Activated naive CD4-positive, alpha-beta T cell treated with anti-CD3 and anti-CD28 coated beads, Interleukin-2, amount 50 U/mL, for 72 hours (primary cell): ENCODE data around the gene ANKRD53. TPM values are rescaled to one million over a fixed set of nuclear protein-coding genes. Genes with fewer than 3 reads are reported as not detected.
"Not testable (repeated sequence)": the region's sequence is repeated elsewhere in the genome, so short reads cannot be mapped to it uniquely, and the experiment has no call there.

Experiments used
- ATAC-seq, 2 donors: fragments of 150-1000 bp; cut with Tn5 transposase; 2 replicates each; pipeline ENCODE4 v1.10.0; 2021; ENCODE audit warnings: mild to moderate bottlenecking in 2 of 2, moderate library complexity in 2 of 2
- DNase-seq, 2 donors: peaks; one replicate each; pipeline ENCODE4 v3.0.0; 2021 to 2022; ENCODE audit warnings: low spot score in 2 of 2
- H3K27ac Mint-ChIP-seq, 2 donors: one replicate each; pipeline ENCODE4 v1.8.0; 2022; ENCODE audit warnings: mild to moderate bottlenecking in 2 of 2, mixed read lengths in 2 of 2
- H3K36me3 Mint-ChIP-seq, 2 donors: one replicate each; pipeline ENCODE4 v1.8.0; 2022; ENCODE audit warnings: mixed read lengths in 2 of 2
- H3K9me3 Mint-ChIP-seq, 2 donors: one replicate each; pipeline ENCODE4 v1.8.0; 2022; ENCODE audit warnings: mixed read lengths in 2 of 2
- total RNA-seq, 2 donors: library from RNA; stranded (reverse); gene quantifications; one replicate each; pipeline ENCODE4 v1.2.3, GENCODE V29; 2022

ANKRD53 gene
- total RNA-seq, 2 donors from 2014 or later, result 0.60 TPM; not detected in 1

DNA sequence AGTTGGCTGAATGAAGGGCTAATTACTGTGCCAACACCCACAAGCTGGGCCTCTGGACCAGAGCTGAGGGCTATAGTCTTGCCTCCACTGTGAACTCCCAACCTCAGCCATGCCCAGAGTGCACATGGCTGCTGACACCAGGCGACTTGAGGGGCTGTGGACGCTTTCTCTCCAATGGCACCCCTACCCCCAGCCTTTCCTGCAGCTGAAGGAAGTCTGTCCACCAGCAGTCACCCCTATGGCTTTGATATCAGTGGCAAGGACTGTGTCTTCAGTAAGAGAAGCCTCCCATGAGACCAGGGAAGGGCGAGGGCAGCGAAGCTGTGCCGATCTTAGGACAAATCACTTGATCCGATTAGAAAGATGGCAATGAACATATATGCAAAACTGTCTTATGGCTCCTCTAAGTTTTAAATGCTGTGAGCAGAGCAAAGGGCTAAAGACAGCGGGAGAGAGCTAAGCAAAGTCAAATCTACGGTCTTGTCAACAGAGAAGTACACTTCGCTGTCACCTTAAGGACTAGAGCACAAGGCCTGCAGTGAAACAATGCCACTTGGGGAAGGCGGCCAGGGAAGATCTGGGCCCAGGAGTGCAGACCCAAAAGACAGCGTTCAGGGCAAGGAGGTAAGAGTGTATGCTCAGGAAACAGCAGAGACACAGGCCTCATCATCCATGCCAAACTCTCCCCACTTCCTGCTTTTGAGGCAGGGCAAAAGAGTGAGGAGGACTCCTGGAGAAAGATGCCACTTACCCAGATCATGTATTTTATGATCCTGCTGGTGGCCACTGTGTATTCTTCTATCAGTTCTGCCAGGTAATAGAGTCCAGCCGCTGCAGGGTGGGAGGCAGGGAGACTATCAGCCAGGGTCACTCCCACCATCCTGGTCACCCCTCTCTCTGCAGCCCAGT is 14.8 kb downstream of the ANKRD53 start:
- Mint-ChIP-seq H3K36me3 (peaks cover 6 to 14% of the 10 kb centered on the region in 2 donors), H3K9me3 (no peaks in the 10 kb centered on the region), H3K27ac (peak overlapping the region; percentile 90 to 97)
- ATAC-seq, result no peak
- peak in 1 of 2 donors; percentile 43 for DNase-seq

DNA sequence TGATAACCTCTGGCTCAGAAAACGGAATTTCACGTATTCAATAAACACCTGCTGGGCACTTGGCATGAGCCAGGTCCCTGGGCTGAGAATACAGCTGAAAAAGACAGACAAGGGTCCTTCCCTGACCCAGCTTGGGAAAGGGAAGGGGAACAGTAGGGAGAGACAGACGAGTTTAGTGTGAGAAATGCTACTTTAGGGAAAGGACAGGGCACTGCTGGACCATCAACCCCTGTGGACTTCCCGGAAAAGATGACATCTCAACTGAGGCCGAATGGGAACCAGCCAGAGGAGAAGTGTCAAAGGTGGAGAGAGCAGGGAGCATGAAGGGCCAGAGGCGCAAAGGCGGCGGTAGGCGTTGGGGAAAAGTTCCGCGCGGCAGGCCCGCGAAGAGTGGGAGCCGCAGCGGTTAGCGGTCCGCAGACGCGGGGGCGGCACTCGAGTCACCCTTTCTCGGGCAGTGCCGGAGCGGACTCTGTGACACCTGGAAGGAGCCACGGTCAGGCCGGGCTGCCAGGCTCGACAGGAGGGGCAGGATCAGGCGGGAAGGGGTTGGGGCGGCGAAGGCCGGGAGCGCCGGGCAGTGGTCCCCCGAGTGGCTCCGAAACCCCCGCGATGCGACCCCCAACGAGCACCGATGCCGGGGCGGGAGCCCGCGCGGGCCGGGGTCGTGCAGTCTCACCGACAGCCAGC is 15.7 kb downstream of the ANKRD53 start:
- peaks cover 6 to 7% of the 10 kb centered on the region in 2 donors for H3K36me3 Mint-ChIP-seq
- peak; percentile 36 to 76 for ATAC-seq
- DNase-seq, result peak; percentile 49 to 83
- H3K9me3 Mint-ChIP-seq, result no peaks in the 10 kb centered on the region
- peak overlapping the region; percentile 90 to 97 for H3K27ac Mint-ChIP-seq

DNA sequence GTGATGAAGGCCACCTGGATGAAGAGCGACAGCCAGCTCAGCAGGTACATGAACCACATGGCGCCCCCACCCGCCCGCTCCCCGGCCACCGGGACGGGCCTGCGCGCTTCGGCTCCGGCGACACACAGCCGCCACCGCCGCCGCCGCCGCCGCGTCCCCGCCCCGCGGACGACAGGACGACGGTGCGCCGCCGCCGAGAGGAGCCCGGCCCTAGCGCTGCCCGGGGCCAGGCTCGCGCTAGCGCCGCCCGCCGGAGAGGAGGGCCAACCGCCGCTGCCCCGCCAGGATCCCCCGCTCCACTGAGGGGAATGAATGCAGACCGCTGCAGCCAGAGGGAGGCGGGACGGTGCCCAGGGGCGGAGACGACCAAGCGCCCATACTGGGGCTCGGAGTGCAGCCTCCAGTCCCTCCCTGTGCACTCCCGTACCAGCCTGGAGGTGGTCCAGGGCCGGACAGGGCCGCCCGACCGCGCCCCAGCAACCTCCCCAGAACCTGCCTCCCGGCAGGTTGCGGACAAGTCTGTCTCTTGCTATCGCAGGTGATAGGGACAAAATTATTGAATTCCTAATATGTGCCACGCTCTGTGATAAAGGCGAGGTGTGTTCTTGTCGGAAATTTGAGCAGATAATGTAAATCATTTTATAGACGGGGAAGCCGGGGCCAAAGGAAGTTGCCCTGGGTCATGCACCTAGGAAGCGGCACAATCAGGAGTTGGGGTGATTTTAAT is 16.4 kb downstream of the ANKRD53 start, which contains the start of gene TEX261:
Gene TEX261 (minus strand): TSS at position 175 of the 727 bp plus-strand sequence. CDS start 116 bp downstream, at position 59.
- DNase-seq (peak; percentile 89 to 95), ATAC-seq (peak; percentile 93 to 97)
- Mint-ChIP-seq H3K27ac (peak within 1 kb of the TSS; percentile 90 to 97), H3K36me3 (peaks cover 6 to 7% of the 10 kb centered on the region in 2 donors), H3K9me3 (no peaks in the 10 kb centered on the region)

DNA sequence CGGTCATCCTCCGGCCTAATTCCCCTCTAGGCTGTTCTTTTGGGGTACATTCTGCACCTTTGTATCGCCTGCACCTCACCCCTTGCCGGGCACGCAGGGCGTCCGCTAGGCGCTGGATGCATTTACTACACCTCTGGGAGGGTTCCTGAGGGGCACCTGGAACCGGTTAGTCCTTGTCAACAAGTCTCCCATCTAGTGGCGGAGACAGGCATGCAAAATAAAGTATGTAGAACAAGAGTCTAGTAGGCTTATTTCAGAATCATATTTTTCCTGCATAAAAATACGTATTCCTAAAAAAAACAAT is 16.9 kb downstream of the ANKRD53 start:
- peak in 1 of 2 donors; percentile 53 for DNase-seq
- peak; percentile 33 to 54 for ATAC-seq
- Mint-ChIP-seq H3K36me3 (peaks cover 6 to 7% of the 10 kb centered on the region in 2 donors), H3K27ac (peak overlapping the region in 1 of 2 donors; percentile 90), H3K9me3 (no peaks in the 10 kb centered on the region)

DNA sequence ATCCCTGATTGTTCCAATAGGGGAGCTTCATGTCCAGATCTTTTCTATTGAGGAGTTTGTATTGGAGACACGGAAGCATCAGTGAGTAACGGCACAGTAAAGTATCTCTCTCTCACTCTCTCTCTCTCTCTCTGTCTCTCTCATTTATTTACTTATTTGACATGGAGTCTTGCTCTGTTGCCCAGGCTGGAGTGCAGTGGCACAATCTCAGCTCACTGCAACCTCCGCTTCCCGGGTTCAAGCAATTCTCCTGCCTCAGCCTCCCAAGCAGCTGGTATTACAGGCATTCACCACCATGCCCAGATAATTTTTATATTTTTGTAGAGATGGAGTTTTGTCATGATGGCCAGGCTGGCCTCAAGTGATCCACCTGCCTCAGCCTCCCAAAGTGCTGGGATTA is 20.5 kb downstream of the ANKRD53 start:
- DNase-seq, result peak in 1 of 2 donors; percentile 18
- H3K27ac Mint-ChIP-seq, result peak overlapping the region in 1 of 2 donors; percentile 24
- not testable (repeated sequence) for H3K36me3 Mint-ChIP-seq, H3K9me3 Mint-ChIP-seq, ATAC-seq

DNA sequence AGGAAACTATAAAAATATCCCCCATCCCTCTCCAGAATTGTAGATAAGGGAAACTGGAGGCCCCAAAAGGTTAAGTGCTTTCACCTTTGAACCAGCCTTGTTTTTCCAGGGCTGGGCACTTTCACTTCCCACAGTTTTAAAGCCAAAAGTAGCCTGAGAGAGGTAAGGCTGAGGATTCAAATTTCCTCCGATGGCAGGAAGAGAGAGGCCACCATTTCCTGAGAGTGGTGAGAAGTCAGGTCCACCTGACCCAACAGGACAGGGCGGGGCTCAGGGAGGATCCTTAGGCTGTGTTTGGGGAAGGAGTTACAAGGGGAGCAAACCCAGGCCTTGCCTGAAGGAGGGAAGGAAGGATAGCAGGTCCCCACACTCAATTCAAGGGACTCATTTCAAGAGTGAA is 20.9 kb downstream of the ANKRD53 start:
- H3K27ac Mint-ChIP-seq, result peak overlapping the region in 1 of 2 donors; percentile 24

DNA sequence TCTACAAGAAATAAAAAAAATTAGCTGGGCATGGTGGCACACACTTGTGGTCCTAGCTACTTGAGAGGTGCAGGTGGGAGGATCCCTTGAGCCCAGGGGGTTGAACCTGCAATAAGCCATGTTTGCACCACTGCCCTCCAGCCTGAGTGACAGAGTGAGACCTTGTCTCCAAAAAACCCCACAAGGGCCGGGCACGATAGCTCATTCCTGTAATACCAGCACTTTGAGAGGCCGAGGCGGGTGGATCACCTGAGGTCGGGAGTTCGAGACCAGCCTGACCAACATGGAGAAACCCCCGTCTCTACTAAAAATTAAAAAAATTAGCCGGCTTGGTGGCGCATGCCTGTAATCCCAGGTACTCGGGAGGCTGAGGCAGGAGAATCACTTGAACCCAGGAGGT is 21.5 kb downstream of the ANKRD53 start:
- not testable (repeated sequence) for H3K36me3 Mint-ChIP-seq, H3K9me3 Mint-ChIP-seq, ATAC-seq, H3K27ac Mint-ChIP-seq
- DNase-seq, result peak in 1 of 2 donors; percentile 18

More for the DNA sequence above, 20.9 kb downstream of the ANKRD53 start:
- Mint-ChIP-seq H3K36me3 (no peaks in the 10 kb centered on the region), H3K9me3 (no peaks in the 10 kb centered on the region)
- peak in 1 of 2 donors; percentile 52 for DNase-seq
- no peak for ATAC-seq

DNA sequence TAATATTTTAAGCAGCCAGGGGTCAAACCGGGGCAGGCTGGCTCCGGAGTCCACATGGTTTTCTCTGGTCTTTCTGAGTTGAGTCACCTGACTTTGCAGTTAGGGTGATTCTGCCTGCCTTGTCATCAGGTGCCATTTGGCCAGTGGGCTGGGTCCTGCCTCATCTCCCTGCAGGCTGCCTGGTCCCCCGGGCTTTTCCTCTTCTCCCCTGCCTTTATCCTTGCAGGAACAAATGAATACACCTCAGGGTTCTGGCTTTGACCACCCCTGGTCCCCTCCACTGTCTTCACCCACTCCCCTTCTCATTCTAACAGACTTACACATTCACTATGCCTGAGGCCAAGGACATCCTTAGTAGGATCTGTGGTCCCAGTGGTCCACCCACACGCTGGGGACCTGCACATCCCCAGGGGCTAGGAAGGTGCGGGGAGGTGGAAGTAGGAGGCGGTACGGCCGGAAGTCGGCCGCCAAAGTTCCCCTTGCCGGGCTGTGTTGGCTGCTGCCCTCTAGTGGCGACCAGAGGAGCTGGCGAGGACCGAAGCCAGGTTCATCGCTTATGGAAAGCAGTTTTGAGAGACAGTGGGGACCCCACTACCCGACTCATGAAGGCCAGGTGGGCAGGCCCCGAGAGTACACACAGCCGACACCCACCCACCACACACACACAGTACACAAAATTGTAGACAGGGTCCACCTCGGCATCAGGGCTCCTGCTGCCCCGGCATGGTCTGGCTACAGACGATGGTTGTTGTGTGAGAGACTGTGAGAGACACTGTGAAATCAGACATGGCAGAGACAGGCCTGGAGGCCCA is 22.6 kb downstream of the ANKRD53 start:
- H3K9me3 Mint-ChIP-seq, result no peaks in the 10 kb centered on the region
- ATAC-seq, result peak; percentile 93 to 95
- peak; percentile 84 to 86 for DNase-seq
- H3K36me3 Mint-ChIP-seq, result no peaks in the 10 kb centered on the region
- H3K27ac Mint-ChIP-seq, result peak overlapping the region; percentile 85 to 90

DNA sequence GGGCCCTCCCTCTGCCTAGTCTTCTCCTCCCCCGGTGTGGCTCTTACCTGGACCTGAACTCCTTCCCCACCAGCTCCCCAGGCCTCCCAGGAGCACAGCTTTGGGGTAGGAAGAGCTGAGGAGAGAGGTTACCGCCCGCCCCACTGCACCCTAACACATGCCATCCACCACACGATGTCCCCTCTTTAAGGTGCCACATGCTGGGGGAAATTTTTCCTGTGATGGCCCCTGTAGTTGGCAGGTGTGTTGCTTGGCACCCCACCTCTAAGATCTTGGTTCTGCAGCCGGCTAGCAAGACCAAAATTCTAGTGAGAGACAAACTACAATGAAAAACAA is 23.1 kb downstream of the ANKRD53 start:
- ATAC-seq (peak in 1 of 2 donors; percentile 2), DNase-seq (no peak)
- Mint-ChIP-seq H3K36me3 (no peaks in the 10 kb centered on the region), H3K27ac (peak overlapping the region in 1 of 2 donors; percentile 85), H3K9me3 (no peaks in the 10 kb centered on the region)

DNA sequence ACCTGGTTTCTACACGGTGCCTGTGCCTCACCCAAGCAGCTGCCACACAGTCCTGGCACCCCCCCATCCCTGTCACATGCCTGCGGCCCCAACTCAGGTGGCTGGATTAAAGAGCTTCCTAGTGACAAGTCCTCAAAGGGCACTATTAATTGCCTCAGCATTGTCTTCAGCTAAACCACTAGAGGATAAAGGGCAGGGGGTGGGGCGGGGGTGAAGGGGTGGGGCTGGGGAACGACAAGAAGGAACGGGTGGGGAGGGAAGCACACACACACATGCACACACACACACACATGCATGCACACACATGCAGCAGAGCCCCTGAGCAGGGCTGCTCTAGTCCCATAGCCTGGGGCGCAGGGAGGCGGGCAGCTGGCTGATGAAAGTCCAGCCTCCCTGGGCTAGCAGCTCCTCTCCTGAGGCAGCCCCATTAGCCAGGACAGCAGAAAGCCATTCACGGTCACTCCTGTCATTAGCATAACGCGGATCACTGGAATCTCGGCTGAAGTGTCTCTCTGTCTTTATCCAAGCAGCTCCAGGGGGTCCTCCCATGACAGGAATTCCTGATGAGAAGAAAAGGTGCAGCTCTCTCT is 23.6 kb downstream of the ANKRD53 start:
- no peaks in the 10 kb centered on the region for H3K36me3 Mint-ChIP-seq
- peak overlapping the region in 1 of 2 donors; percentile 85 for H3K27ac Mint-ChIP-seq
- no peak for DNase-seq
- no peak for ATAC-seq
- no peaks in the 10 kb centered on the region for H3K9me3 Mint-ChIP-seq

DNA sequence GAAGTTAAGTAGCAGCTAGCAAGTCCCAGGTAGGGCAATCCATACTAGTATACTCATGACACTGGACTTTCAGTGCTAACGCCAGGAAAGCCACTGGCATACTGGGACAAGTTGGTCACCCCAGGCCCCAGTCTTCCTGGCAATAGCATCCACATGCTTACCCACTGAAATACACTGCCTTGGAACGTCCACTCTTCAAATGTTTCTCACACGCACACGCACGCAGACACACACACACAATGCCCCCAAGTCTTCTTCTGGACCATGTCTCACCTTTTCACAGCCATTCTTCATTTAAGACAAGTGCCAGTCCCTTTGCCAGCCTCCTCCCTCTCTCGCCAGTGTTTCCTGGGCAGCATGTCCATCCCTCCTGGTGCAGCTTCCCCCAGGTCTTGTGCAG is 25.0 kb downstream of the ANKRD53 start:
- no peaks in the 10 kb centered on the region for H3K9me3 Mint-ChIP-seq
- ATAC-seq, result no peak
- no peaks in the 10 kb centered on the region for H3K36me3 Mint-ChIP-seq
- no peak for DNase-seq
- no peak overlapping the region for H3K27ac Mint-ChIP-seq

DNA sequence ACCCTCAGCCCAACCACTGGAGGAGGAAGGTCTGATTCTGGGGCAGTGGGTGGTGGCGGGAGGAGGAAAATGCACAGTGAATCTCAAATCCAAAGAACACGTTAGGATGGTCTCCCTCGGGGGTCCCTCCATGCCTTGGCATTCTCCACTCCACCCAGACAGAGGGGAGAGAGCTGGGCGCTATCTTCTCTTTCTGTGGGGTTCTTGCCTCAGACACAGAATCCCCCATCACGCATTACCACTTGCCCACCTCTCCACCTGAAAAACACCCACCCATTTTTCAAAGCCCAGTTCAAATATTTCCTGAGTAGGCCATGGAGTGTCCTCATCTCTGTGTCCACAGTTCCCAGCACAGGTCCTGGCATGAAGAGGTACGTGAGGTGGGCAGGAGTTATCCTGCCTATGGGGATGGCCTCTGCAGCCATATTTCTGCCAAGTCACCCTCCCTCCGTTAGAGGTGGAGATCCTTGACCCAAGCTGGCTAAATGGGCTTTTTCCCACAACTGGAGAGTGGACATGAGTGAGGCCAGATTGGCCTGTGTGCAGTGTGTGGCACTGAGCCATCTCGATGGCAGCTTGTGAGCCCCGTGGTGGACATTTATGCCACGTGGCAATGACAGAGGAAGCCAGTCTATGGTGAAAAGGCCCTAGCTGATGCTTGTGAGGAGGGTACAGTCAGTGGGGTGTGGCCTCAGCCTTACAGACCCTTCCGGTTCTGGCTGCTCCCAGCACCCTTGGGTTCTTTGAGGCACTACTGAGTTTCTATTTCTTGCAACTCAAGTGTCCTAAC is 25.7 kb downstream of the ANKRD53 start:
- H3K9me3 Mint-ChIP-seq, result no peaks in the 10 kb centered on the region
- no peak for DNase-seq
- H3K27ac Mint-ChIP-seq, result no peak overlapping the region
- ATAC-seq, result no peak
- no peaks in the 10 kb centered on the region for H3K36me3 Mint-ChIP-seq

DNA sequence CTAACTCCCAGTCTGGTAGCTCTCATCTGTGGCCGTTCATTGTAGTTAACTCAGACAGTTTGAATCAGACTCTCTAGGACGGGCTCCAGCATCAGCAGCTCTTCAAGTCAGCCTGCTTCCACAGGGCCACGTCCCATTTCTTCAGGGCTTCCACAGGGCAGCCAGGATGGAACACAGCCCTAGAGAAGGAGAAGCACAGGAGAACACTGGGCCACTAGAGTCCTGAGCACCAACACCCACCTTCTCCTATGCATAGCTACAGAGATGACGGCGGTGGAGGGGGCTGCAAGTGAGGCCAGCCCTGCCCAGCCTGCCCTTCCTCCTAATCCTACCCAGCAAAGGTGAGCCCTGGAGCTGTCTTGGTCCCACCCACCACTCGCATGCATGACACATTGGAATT is 26.4 kb downstream of the ANKRD53 start:
- Mint-ChIP-seq H3K27ac (no peak overlapping the region), H3K9me3 (no peaks in the 10 kb centered on the region), H3K36me3 (no peaks in the 10 kb centered on the region)
- DNase-seq (no peak), ATAC-seq (no peak)

DNA sequence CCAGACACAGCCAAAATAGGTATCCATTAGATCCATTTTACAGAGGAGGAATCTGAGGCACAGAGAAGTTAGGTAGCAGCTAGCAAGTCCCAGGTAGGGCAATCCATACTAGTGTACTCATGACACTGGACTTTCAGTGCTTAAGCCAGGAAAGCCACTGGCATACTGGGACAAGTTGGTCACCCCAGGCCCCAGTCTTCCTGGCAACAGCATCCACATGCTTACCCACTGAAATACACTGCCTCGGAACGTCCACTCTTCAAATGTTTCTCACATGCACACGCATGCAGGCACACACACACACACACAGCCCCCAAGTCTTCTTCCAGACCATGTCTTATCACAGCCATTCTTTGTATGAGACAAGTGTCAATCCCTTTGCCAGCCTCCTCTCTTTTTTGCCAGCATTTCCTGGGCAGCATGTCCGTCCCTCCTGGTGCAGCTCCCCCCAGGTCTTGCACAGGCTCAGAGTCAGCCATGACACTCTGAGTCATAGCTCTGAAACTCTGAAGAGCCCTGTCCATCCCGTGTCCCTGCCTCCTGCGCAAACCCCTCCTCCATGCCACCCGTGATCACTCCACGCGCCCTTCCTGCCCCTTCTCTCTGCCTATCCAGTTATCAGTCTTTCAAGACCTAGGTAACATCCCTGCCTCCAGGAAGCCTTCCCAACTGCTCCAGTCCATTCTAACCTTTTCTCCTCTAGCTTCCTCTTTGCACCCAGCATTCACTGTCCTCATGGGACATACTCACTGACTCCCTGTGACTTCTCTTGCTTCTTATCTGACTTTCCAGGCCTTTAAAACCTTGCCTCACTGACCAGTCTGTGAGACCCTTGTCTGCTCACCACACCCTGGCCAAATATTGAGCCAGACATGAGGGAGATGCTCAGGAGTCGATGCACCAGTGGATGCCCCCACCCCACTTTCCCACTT is 27.1 kb downstream of the ANKRD53 start:
- Mint-ChIP-seq H3K9me3 (no peaks in the 10 kb centered on the region), H3K36me3 (no peaks in the 10 kb centered on the region), H3K27ac (no peak overlapping the region)
- no peak for ATAC-seq
- no peak for DNase-seq
